GM23338 (cell line): Measurements from ENCODE around the gene GNB1L.

Source experiments
- CREB1 ChIP-seq: fragments of 250-450 bp; sonication (Bioruptor Pico); IDR thresholded peaks from 2 replicates; pipeline ENCODE4 v1.5.0; 2020; ENCODE audit warnings: low read depth, mild to moderate bottlenecking, moderate library complexity
- CTCF ChIP-seq, 2 experiments: fragments of 200-600 bp in 1 of 2; sonication (generic) in 1 of 2; conservative IDR thresholded peaks; 2 replicates each; pipeline versions ENCODE4 v1.5.1 to v1.6.1; 2016 to 2017; ENCODE audit warnings: antibody characterized with exemption in 2 of 2, low read depth in 2 of 2, mild to moderate bottlenecking in 2 of 2, moderate library complexity in 1 of 2
- EZH2 ChIP-seq: fragments of 200-600 bp; sonication (generic); IDR thresholded peaks from one replicate; pipeline ENCODE4 v1.8.0; 2017; ENCODE audit warnings: antibody characterized with exemption, mild to moderate bottlenecking, low read depth; ENCODE audit not compliant: unreplicated experiment
- EZH2phosphoT487 ChIP-seq: fragments of 200-600 bp; sonication (generic); IDR thresholded peaks from one replicate; pipeline ENCODE4 v1.8.1; 2018; ENCODE audit warnings: antibody characterized with exemption; ENCODE audit not compliant: unreplicated experiment
- JUNB ChIP-seq: IDR thresholded peaks from one replicate; pipeline ENCODE4 v1.6.1; 2016; ENCODE audit warnings: antibody characterized with exemption; ENCODE audit not compliant: unreplicated experiment
- NANOG ChIP-seq: IDR thresholded peaks from 2 replicates; pipeline ENCODE4 v1.6.1; 2016; ENCODE audit warnings: antibody characterized with exemption, borderline replicate concordance
- POLR2AphosphoS5 ChIP-seq: IDR thresholded peaks from 2 replicates; pipeline ENCODE4 v1.6.1; 2016; ENCODE audit warnings: antibody characterized with exemption, low read depth
- REST ChIP-seq: IDR thresholded peaks from one replicate; pipeline ENCODE4 v1.6.1; 2018; ENCODE audit warnings: antibody characterized with exemption; ENCODE audit not compliant: unreplicated experiment
- STAT1 ChIP-seq: IDR thresholded peaks from one replicate; pipeline ENCODE4 v1.6.1; 2016; ENCODE audit warnings: antibody characterized with exemption; ENCODE audit not compliant: unreplicated experiment
- ZNF114 ChIP-seq: fragments of 250-450 bp; sonication (Bioruptor Pico); IDR thresholded peaks from 2 replicates; pipeline ENCODE4 v1.5.0; 2020; ENCODE audit warnings: mild to moderate bottlenecking, moderate library complexity
- ZNF331 ChIP-seq: fragments of 250-450 bp; sonication (Bioruptor Pico); IDR thresholded peaks from 2 replicates; pipeline ENCODE4 v1.5.0; 2020; ENCODE audit warnings: low read depth, mild to moderate bottlenecking, moderate library complexity
- TF ChIP-seq, protein P1 (sequence below): IDR thresholded peaks from 2 replicates; pipeline ENCODE4 v1.6.1; 2016; ENCODE audit warnings: antibody characterized with exemption
- TF ChIP-seq, protein P2 (sequence below): fragments of 250-450 bp; sonication (Bioruptor Pico); IDR thresholded peaks from 2 replicates; pipeline ENCODE4 v1.5.0; 2020; ENCODE audit warnings: mild to moderate bottlenecking, moderate library complexity

DNA sequence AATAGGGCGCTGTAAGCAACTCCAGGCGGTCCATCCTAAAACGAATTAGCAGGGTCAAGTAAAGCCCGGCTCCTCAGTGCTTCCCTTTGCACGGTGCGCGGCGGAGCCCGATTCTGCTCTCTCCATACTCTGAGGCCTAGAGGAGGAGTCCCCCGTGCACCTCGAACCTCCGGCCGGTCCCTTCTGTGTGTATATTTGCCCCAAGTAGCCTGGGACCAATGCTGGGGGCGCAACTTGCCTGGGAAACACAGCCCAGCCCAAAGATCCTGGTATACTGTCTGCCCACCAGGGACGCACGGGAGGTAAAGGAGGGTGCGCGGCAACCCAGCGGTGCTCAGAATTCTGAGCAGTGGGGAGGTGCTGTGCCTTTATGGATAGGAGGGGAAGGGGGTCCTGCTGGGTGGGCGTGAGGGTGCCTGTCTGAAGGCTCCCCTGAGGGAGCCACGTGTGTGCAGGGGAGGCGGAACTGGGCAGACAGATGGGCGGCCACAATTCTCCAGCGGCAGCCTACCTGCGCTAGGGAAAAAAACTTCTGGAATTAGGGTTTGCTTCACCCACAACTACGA is 98.9 kb downstream of the GNB1L start:
- TF ChIP-seq POLR2AphosphoS5 (no peak), CTCF (conservative IDR thresholded peaks at IDR 0.05; ENCODE audit: low read depth in 2 of 2) (no peak), REST (no peak), EZH2phosphoT487 (peak; percentile 55), EZH2 (peak; percentile 99), CREB1 (CRISPR knock-in tag) (no peak), JUNB (no peak), NANOG (no peak), ZNF114 (CRISPR knock-in tag) (no peak), STAT1 (no peak), ZNF331 (CRISPR knock-in tag) (no peak)
- TF ChIP-seq, protein P1, sequence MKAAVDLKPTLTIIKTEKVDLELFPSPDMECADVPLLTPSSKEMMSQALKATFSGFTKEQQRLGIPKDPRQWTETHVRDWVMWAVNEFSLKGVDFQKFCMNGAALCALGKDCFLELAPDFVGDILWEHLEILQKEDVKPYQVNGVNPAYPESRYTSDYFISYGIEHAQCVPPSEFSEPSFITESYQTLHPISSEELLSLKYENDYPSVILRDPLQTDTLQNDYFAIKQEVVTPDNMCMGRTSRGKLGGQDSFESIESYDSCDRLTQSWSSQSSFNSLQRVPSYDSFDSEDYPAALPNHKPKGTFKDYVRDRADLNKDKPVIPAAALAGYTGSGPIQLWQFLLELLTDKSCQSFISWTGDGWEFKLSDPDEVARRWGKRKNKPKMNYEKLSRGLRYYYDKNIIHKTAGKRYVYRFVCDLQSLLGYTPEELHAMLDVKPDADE: no peak
- TF ChIP-seq, protein P2, sequence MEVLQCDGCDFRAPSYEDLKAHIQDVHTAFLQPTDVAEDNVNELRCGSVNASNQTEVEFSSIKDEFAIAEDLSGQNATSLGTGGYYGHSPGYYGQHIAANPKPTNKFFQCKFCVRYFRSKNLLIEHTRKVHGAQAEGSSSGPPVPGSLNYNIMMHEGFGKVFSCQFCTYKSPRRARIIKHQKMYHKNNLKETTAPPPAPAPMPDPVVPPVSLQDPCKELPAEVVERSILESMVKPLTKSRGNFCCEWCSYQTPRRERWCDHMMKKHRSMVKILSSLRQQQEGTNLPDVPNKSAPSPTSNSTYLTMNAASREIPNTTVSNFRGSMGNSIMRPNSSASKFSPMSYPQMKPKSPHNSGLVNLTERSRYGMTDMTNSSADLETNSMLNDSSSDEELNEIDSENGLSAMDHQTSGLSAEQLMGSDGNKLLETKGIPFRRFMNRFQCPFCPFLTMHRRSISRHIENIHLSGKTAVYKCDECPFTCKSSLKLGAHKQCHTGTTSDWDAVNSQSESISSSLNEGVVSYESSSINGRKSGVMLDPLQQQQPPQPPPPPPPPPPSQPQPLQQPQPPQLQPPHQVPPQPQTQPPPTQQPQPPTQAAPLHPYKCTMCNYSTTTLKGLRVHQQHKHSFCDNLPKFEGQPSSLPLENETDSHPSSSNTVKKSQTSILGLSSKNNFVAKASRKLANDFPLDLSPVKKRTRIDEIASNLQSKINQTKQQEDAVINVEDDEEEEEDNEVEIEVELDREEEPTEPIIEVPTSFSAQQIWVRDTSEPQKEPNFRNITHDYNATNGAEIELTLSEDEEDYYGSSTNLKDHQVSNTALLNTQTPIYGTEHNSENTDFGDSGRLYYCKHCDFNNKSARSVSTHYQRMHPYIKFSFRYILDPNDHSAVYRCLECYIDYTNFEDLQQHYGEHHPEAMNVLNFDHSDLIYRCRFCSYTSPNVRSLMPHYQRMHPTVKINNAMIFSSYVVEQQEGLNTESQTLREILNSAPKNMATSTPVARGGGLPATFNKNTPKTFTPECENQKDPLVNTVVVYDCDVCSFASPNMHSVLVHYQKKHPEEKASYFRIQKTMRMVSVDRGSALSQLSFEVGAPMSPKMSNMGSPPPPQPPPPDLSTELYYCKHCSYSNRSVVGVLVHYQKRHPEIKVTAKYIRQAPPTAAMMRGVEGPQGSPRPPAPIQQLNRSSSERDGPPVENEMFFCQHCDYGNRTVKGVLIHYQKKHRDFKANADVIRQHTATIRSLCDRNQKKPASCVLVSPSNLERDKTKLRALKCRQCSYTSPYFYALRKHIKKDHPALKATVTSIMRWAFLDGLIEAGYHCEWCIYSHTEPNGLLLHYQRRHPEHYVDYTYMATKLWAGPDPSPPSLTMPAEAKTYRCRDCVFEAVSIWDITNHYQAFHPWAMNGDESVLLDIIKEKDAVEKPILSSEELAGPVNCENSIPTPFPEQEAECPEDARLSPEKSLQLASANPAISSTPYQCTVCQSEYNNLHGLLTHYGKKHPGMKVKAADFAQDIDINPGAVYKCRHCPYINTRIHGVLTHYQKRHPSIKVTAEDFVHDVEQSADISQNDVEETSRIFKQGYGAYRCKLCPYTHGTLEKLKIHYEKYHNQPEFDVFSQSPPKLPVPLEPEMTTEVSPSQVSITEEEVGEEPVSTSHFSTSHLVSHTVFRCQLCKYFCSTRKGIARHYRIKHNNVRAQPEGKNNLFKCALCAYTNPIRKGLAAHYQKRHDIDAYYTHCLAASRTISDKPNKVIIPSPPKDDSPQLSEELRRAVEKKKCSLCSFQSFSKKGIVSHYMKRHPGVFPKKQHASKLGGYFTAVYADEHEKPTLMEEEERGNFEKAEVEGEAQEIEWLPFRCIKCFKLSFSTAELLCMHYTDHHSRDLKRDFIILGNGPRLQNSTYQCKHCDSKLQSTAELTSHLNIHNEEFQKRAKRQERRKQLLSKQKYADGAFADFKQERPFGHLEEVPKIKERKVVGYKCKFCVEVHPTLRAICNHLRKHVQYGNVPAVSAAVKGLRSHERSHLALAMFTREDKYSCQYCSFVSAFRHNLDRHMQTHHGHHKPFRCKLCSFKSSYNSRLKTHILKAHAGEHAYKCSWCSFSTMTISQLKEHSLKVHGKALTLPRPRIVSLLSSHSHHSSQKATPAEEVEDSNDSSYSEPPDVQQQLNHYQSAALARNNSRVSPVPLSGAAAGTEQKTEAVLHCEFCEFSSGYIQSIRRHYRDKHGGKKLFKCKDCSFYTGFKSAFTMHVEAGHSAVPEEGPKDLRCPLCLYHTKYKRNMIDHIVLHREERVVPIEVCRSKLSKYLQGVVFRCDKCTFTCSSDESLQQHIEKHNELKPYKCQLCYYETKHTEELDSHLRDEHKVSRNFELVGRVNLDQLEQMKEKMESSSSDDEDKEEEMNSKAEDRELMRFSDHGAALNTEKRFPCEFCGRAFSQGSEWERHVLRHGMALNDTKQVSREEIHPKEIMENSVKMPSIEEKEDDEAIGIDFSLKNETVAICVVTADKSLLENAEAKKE (CRISPR knock-in tag): no peak
